A549 (cell line): ENCODE data around the gene CDH26. TPM values are rescaled to one million over a fixed set of nuclear protein-coding genes. Genes with fewer than 3 reads are reported as not detected.

Experiments
- ATAC-seq, 2 experiments: fragments of 200-7000 bp in 1 of 2; fragments of >200 bp in 1 of 2; cut with Nextera tagmentation in 1 of 2; cut with Tn5 transposase in 1 of 2; 3 replicates each; pipeline versions ENCODE4 v1.8.0 to v1.9.1; 2018 to 2020; ENCODE audit warnings: mild to moderate bottlenecking in 1 of 2, moderate library complexity in 1 of 2
- CTCF ChIA-PET: fragments of 300-600 bp; sonication (Branson Sonifier 250); formaldehyde crosslinking; extraction: SDS; loops from one replicate; lab custom pipeline; 2021; ENCODE audit warnings: antibody characterized with exemption, inconsistent platforms; lab: Yijun Ruan, JAX
- POLR2A ChIA-PET: fragments of 350-600 bp; formaldehyde crosslinking; extraction: SDS; loops from one replicate; lab custom pipeline; 2021; ENCODE audit warnings: antibody characterized with exemption, inconsistent platforms; lab: Yijun Ruan, JAX
- DNase-seq, 2 experiments: peaks; one replicate each; pipeline versions ENCODE4 v3.0.0 to v3.0.0-alpha.2; 2011 to 2016; ENCODE audit warnings: low read depth in 1 of 2, low spot score in 1 of 2
- FAIRE-seq: peaks from 2 replicates; lab custom pipeline; 2011; peaks lifted over from hg19 to GRCh38; lab: Jason Lieb, UNC
- H3K27ac ChIP-seq, 2 experiments: fragments of >200 bp; sonication (Bioruptor Twin); formaldehyde crosslinking; 3 replicates each; pipeline ENCODE4 v1.5.1; 2016 to 2017
- H3K4me1 ChIP-seq: fragments of >200 bp; sonication (Bioruptor Twin); formaldehyde crosslinking; 3 replicates; pipeline ENCODE4 v1.6.1; 2016
- H3K4me2 ChIP-seq: fragments of >200 bp; sonication (Bioruptor Twin); formaldehyde crosslinking; 3 replicates; pipeline ENCODE4 v1.6.1; 2016
- H3K4me3 ChIP-seq: fragments of >200 bp; sonication (Bioruptor Twin); formaldehyde crosslinking; 3 replicates; pipeline ENCODE4 v1.5.1; 2016
- H3K9me3 ChIP-seq: fragments of >200 bp; sonication (Bioruptor Twin); formaldehyde crosslinking; 3 replicates; pipeline ENCODE4 v1.6.1; 2016
- BHLHE40 ChIP-seq: IDR thresholded peaks from 2 replicates; pipeline ENCODE4 v1.6.1; 2012; ENCODE audit warnings: low read depth, low read length, inconsistent platforms
- CEBPB ChIP-seq, 2 experiments: fragments of >200 bp in 1 of 2; sonication (Bioruptor Twin) in 1 of 2; formaldehyde crosslinking in 1 of 2; IDR thresholded peaks; 2 replicates each; pipeline ENCODE4 v1.6.1; 2012 to 2016
- EHMT2 ChIP-seq: fragments of 200-600 bp; sonication (generic); IDR thresholded peaks from 2 replicates; pipeline ENCODE4 v1.6.1; 2016; ENCODE audit warnings: antibody characterized with exemption, low read depth, mild to moderate bottlenecking, moderate library complexity
- FOXS1 ChIP-seq: fragments of 250-450 bp; sonication (Bioruptor Pico); IDR thresholded peaks from 2 replicates; pipeline ENCODE4 v1.5.0; 2020; ENCODE audit warnings: mild to moderate bottlenecking, moderate library complexity
- HDAC2 ChIP-seq: fragments of 200-600 bp; sonication (generic); IDR thresholded peaks from 2 replicates; pipeline ENCODE4 v1.6.1; 2016
- JUN ChIP-seq, 2 experiments: fragments of >200 bp; sonication (Bioruptor Twin); formaldehyde crosslinking; IDR thresholded peaks; 2 replicates in 1 of 2; 3 replicates in 1 of 2; pipeline ENCODE4 v1.6.1; 2016 to 2017
- KDM1A ChIP-seq: fragments of 200-600 bp; sonication (generic); IDR thresholded peaks from 2 replicates; pipeline ENCODE4 v1.6.1; 2016; ENCODE audit warnings: low read depth, mild to moderate bottlenecking
- KDM5A ChIP-seq: fragments of 200-600 bp; sonication (generic); IDR thresholded peaks from 2 replicates; pipeline ENCODE4 v1.6.1; 2016; ENCODE audit warnings: antibody characterized with exemption, mild to moderate bottlenecking
- MAX ChIP-seq: IDR thresholded peaks from 2 replicates; pipeline ENCODE4 v1.6.1; 2012
- MYC ChIP-seq: IDR thresholded peaks from 2 replicates; pipeline ENCODE4 v1.6.1; 2012; ENCODE audit warnings: mild to moderate bottlenecking, inconsistent platforms, low read length, improper control_type of control experiment, borderline replicate concordance
- NPAS2 ChIP-seq: fragments of 250-450 bp; sonication (Bioruptor Pico); IDR thresholded peaks from 2 replicates; pipeline ENCODE4 v1.8.0; 2022; ENCODE audit warnings: mild to moderate bottlenecking, moderate library complexity, borderline replicate concordance
- NR3C1 ChIP-seq: fragments of >200 bp; sonication (Bioruptor Twin); formaldehyde crosslinking; IDR thresholded peaks from 3 replicates; pipeline ENCODE4 v1.6.1; 2017
- POLR2AphosphoS2 ChIP-seq: conservative IDR thresholded peaks from 2 replicates; pipeline ENCODE4 v1.6.1; 2012; ENCODE audit warnings: low read length, improper control_type of control experiment, inconsistent platforms
- RAD21 ChIP-seq, 2 experiments: fragments of >200 bp in 1 of 2; sonication (Bioruptor Twin) in 1 of 2; formaldehyde crosslinking in 1 of 2; IDR thresholded peaks in 1 of 2; conservative IDR thresholded peaks in 1 of 2; 2 replicates in 1 of 2; 3 replicates in 1 of 2; pipeline ENCODE4 v1.6.1; 2012 to 2018; ENCODE audit warnings: inconsistent platforms in 1 of 2
- RARB ChIP-seq: fragments of 250-450 bp; sonication (Bioruptor Pico); IDR thresholded peaks from 2 replicates; pipeline ENCODE4 v1.8.0; 2021; ENCODE audit warnings: mild to moderate bottlenecking, moderate library complexity
- RCOR1 ChIP-seq: fragments of 150-350 bp; IDR thresholded peaks from 2 replicates; pipeline ENCODE4 v1.6.1; 2014; ENCODE audit warnings: antibody characterized with exemption, low read length, low read depth
- RFX5 ChIP-seq: fragments of 450-650 bp; IDR thresholded peaks from 2 replicates; pipeline ENCODE4 v1.7.1; 2014; ENCODE audit warnings: antibody characterized with exemption, mild to moderate bottlenecking, moderate library complexity
- SMC3 ChIP-seq: fragments of >200 bp; sonication (Bioruptor Twin); formaldehyde crosslinking; IDR thresholded peaks from 3 replicates; pipeline ENCODE4 v1.6.1; 2018; ENCODE audit warnings: inconsistent platforms
- TFCP2L1 ChIP-seq: fragments of 250-450 bp; sonication (Bioruptor Pico); IDR thresholded peaks from 2 replicates; pipeline ENCODE4 v1.5.0; 2021; ENCODE audit warnings: mild to moderate bottlenecking
- TP53 ChIP-seq: fragments of 250-450 bp; sonication (Bioruptor Pico); IDR thresholded peaks from 2 replicates; pipeline ENCODE4 v1.5.0; 2021; ENCODE audit warnings: mild to moderate bottlenecking, moderate library complexity
- ZC3H11A ChIP-seq: fragments of 450-650 bp; IDR thresholded peaks from 2 replicates; pipeline ENCODE4 v1.6.1; 2014; ENCODE audit warnings: antibody characterized with exemption, mild to moderate bottlenecking
- WGBS: methylation state at CpG from one replicate; pipeline ENCODE4 v1.1.6; 2017; ENCODE audit errors: missing lambda C conversion rate; 5-methylcytosine and 5-hydroxymethylcytosine counted together
- polyA plus RNA-seq, 4 experiments: library from polyadenylated mRNA; depleted of rRNA in 3 of 4; stranded (reverse); fragments of >200 nt; fragmentation: RNase III in 1 of 4; extraction: RNeasy Plus Mini Kit Qiagen cat#74134 plus additional on column Dnase treatment in 1 of 4; gene quantifications; 2 replicates in 3 of 4; 3 replicates in 1 of 4; pipeline ENCODE4 v1.2.3, GENCODE V29; 2011 to 2017
- TF ChIP-seq, protein P1 (sequence below): fragments of >200 bp; sonication (Bioruptor Twin); formaldehyde crosslinking; IDR thresholded peaks from 3 replicates; pipeline ENCODE4 v1.5.1; 2016

CDH26 gene
- polyA plus RNA-seq, 2 of the 4 experiments (the other 2 are of a cell fraction), result 0.27 to 0.57 TPM

DNA sequence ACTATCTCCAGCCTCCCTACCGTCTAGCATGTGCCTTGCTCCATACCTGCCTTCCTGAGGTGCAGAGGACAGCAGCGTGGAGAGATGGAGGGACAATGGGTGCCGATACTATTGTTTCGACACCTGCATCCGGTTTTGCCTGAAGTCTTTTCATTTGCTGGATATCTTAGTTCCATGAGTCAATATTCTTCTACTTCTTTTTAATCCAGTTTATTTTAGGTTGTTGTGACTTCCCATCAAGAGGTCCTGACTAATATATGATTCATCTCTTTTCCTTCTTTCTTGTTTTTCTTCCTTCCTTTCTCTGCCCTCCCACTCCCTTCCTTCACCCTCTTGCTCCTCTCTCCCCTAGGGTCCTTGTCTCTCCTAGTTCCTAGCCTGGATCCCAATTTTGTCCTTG is 91.4 kb downstream of the CDH26 start (continued):
- no peak for TF ChIP-seq EHMT2
- no peak for TF ChIP-seq NPAS2 (CRISPR knock-in tag)
- no peak for TF ChIP-seq RCOR1
- TF ChIP-seq FOXS1 (CRISPR knock-in tag), result no peak

GRCh38 chr20:60050193-60050947 is 92.1 kb downstream of the CDH26 start:
- CTCF ChIA-PET, result interaction anchor here (0.7 to 0.9 kb wide), 2 partner anchors 100 to 106 kb away, joined by 3 read pairs; no protein-coding TSS in a partner anchor
- 56% methylated on average over 13 of the region's 13 CpGs for WGBS
- FAIRE-seq, result no peak
- TF ChIP-seq, protein P1, sequence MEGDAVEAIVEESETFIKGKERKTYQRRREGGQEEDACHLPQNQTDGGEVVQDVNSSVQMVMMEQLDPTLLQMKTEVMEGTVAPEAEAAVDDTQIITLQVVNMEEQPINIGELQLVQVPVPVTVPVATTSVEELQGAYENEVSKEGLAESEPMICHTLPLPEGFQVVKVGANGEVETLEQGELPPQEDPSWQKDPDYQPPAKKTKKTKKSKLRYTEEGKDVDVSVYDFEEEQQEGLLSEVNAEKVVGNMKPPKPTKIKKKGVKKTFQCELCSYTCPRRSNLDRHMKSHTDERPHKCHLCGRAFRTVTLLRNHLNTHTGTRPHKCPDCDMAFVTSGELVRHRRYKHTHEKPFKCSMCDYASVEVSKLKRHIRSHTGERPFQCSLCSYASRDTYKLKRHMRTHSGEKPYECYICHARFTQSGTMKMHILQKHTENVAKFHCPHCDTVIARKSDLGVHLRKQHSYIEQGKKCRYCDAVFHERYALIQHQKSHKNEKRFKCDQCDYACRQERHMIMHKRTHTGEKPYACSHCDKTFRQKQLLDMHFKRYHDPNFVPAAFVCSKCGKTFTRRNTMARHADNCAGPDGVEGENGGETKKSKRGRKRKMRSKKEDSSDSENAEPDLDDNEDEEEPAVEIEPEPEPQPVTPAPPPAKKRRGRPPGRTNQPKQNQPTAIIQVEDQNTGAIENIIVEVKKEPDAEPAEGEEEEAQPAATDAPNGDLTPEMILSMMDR, result peak; percentile 18; the same call in 1 of the 3 replicates
- TF ChIP-seq RAD21 (conservative IDR thresholded peaks at IDR 0.05 in 1 of 2, IDR thresholded peaks at IDR 0.05 in 1 of 2) (peak in 1 of 2 experiments; percentile 19; a peak in 1 of 5 replicates), EHMT2 (no peak), SMC3 (peak; percentile 31; the same call in 2 of the 3 replicates)
- TF ChIP-seq, all 56 proteins: peak for 3
- Histone ChIP-seq H3K4me2 (no peak overlapping the region), H3K9me3 (no peaks in the 10 kb centered on the region), H3K4me1 (no peaks in the 10 kb centered on the region), H3K4me3 (no peak overlapping the region), H3K27ac (no peak overlapping the region)
- ATAC-seq (peak; percentile 49 to 70; a peak in 4 of 6 replicates), DNase-seq (peak; percentile 19 to 23)
- POLR2A ChIA-PET, result no interaction called here

GRCh38 chr20:60051911-60052310 is 93.7 kb downstream of the CDH26 start:
- Histone ChIP-seq H3K9me3 (no peaks in the 10 kb centered on the region), H3K4me2 (no peak overlapping the region), H3K4me3 (no peak overlapping the region), H3K27ac (no peak overlapping the region), H3K4me1 (no peaks in the 10 kb centered on the region)
- FAIRE-seq (no peak), DNase-seq (no peak), ATAC-seq (no peak)
- CTCF ChIA-PET, result no interaction called here
- TF ChIP-seq CEBPB (IDR thresholded peaks at IDR 0.05) (no peak), KDM1A (no peak), MYC (no peak), ZC3H11A (no peak), BHLHE40 (no peak), MAX (no peak), RCOR1 (no peak), SMC3 (no peak), EHMT2 (no peak), NR3C1 (no peak), KDM5A (no peak), JUN (IDR thresholded peaks at IDR 0.05) (no peak), HDAC2 (no peak), TFCP2L1 (CRISPR knock-in tag) (no peak), POLR2AphosphoS2 (no peak), RFX5 (no peak), NPAS2 (CRISPR knock-in tag) (no peak), TP53 (CRISPR knock-in tag) (no peak), RARB (CRISPR knock-in tag) (no peak)
- TF ChIP-seq, protein P1, result no peak
- POLR2A ChIA-PET, result no interaction called here
- 34% methylated on average over 3 of the region's 3 CpGs for WGBS
